ENCODE results near the gene BFSP2.

BFSP2 gene

GRCh38 chr3:133384331-133385027, 15.4 kb upstream of the BFSP2 start:
- peak; percentile 24 for DNase-seq

- DNase-seq: no peak
Observed at GRCh38 chr3:133386876-133387275, 13.0 kb upstream of the BFSP2 start.

- DNase-seq: no peak
Observed at GRCh38 chr3:133387341-133387740, 12.5 kb upstream of the BFSP2 start.

- no peak for DNase-seq
Observed at GRCh38 chr3:133388696-133389395, 11.0 kb upstream of the BFSP2 start.

- no peak for DNase-seq
Observed at GRCh38 chr3:133390715-133391114, 9.1 kb upstream of the BFSP2 start.

- no peak for DNase-seq
Observed at GRCh38 chr3:133393204-133393603, 6.7 kb upstream of the BFSP2 start.

GRCh38 chr3:133393691-133394474, 6.0 kb upstream of the BFSP2 start:
- DNase-seq: no peak

- no peak for DNase-seq
Observed at GRCh38 chr3:133394561-133395311, 5.1 kb upstream of the BFSP2 start.

- no peak for DNase-seq
Observed at GRCh38 chr3:133396906-133397305, 3.0 kb upstream of the BFSP2 start.

GRCh38 chr3:133401374-133402135, 1.7 kb downstream of the BFSP2 start:
- no peak for DNase-seq

GRCh38 chr3:133404920-133405319, 5.1 kb downstream of the BFSP2 start:
- no peak for DNase-seq

GRCh38 chr3:133408366-133408765, 8.5 kb downstream of the BFSP2 start:
- no peak for DNase-seq

- no peak for DNase-seq
Observed at GRCh38 chr3:133408961-133409360, 9.1 kb downstream of the BFSP2 start.

- DNase-seq: no peak
Observed at GRCh38 chr3:133410191-133410892, 10.5 kb downstream of the BFSP2 start.

GRCh38 chr3:133412183-133413132, 12.6 kb downstream of the BFSP2 start:
- no peak for DNase-seq

- DNase-seq: peak; percentile 15
Observed at GRCh38 chr3:133413161-133414020, 13.5 kb downstream of the BFSP2 start.

- DNase-seq: no peak
Observed at GRCh38 chr3:133414021-133414392, 14.2 kb downstream of the BFSP2 start.

- no peak for DNase-seq
Observed at GRCh38 chr3:133418361-133418760, 18.5 kb downstream of the BFSP2 start.

- no peak for DNase-seq
Observed at GRCh38 chr3:133419151-133419909, 19.5 kb downstream of the BFSP2 start.

All from NCI-H526 treated with DMSO at 0.1 percent for 48 hours (cell line).